Measurements from ENCODE around the gene ZBTB16.

Gene ZBTB16

GRCh38 chr11:114193730-114194679, 134.5 kb downstream of the ZBTB16 start:
- DNase-seq, result no peak

GRCh38 chr11:114194702-114195101, 135.2 kb downstream of the ZBTB16 start:
- DNase-seq, result no peak

GRCh38 chr11:114195151-114195550, 135.6 kb downstream of the ZBTB16 start:
- DNase-seq, result no peak

- no peak for DNase-seq
These were observed 136.6 kb downstream of the ZBTB16 start for GRCh38 chr11:114195981-114196731.

- DNase-seq, result no peak
These were observed 137.6 kb downstream of the ZBTB16 start for GRCh38 chr11:114196997-114197703.

GRCh38 chr11:114197799-114198500, 138.4 kb downstream of the ZBTB16 start:
- DNase-seq, result no peak

GRCh38 chr11:114199051-114199450, 139.5 kb downstream of the ZBTB16 start:
- no peak for DNase-seq

GRCh38 chr11:114200351-114201133, 141.0 kb downstream of the ZBTB16 start:
- no peak for DNase-seq

GRCh38 chr11:114201219-114201618, 141.7 kb downstream of the ZBTB16 start:
- DNase-seq, result no peak

GRCh38 chr11:114202011-114202609, 142.6 kb downstream of the ZBTB16 start:
- DNase-seq, result no peak

- no peak for DNase-seq
These were observed 147.6 kb downstream of the ZBTB16 start for GRCh38 chr11:114207096-114207495.

GRCh38 chr11:114208377-114208776, 148.9 kb downstream of the ZBTB16 start:
- peak; percentile 15 for DNase-seq

GRCh38 chr11:114209343-114209742, 149.8 kb downstream of the ZBTB16 start:
- no peak for DNase-seq

- no peak for DNase-seq
These were observed 150.4 kb downstream of the ZBTB16 start for GRCh38 chr11:114209904-114210303.

GRCh38 chr11:114211444-114212121, 152.1 kb downstream of the ZBTB16 start:
- no peak for DNase-seq

GRCh38 chr11:114213622-114214021, 154.1 kb downstream of the ZBTB16 start:
- DNase-seq, result no peak

- no peak for DNase-seq
These were observed 155.9 kb downstream of the ZBTB16 start for GRCh38 chr11:114215428-114215827.

GRCh38 chr11:114215871-114216795, 156.6 kb downstream of the ZBTB16 start:
- no peak for DNase-seq

GRCh38 chr11:114216796-114217180, 157.3 kb downstream of the ZBTB16 start:
- no peak for DNase-seq
